HCT116 (cell line): ENCODE measurements around the gene ABHD4. TPM values are rescaled to one million over a fixed set of nuclear protein-coding genes. Genes with fewer than 3 reads are reported as not detected.

Experiments used
- ATAC-seq: fragments of 200-7000 bp; cut with Tn5 transposase; 2 replicates; pipeline ENCODE4 v1.9.1; 2020; ENCODE audit warnings: mild to moderate bottlenecking, moderate library complexity
- BruUV-seq: library from RNA; stranded (reverse); fragments of 400-500 nt; replicated peaks from 2 replicates; lab custom pipeline; 2021; lab: Mats Ljungman, UMichigan
- CTCF ChIA-PET: fragments of 300-600 bp; sonication (Branson Sonifier 250); formaldehyde crosslinking; loops from one replicate; lab custom pipeline; 2021; ENCODE audit warnings: antibody characterized with exemption; lab: Charles Lee
- POLR2A ChIA-PET: fragments of 300-600, 350-600 bp; sonication (Branson Sonifier 250); formaldehyde crosslinking; loops from one replicate; lab custom pipeline; 2021; ENCODE audit warnings: antibody characterized with exemption; lab: Charles Lee
- RAD21 ChIA-PET, 2 experiments: fragments of 300-600 bp; sonication (Branson Sonifier 250); formaldehyde crosslinking; loops; one replicate each; lab custom pipeline; 2023; ENCODE audit warnings: low total read pairs in 2 of 2; ENCODE audit not compliant: uncharacterized antibody in 2 of 2, unreplicated experiment in 2 of 2, low non-redundant PET in 1 of 2; lab: Charles Lee
- DNase-seq: peaks from one replicate; pipeline ENCODE4 v3.0.0-alpha.2; 2010; ENCODE audit warnings: low read depth, low spot score
- H2AFZ ChIP-seq: fragments of 200-600 bp; shearing (Covaris generic), sonication (generic); 2 replicates; pipeline ENCODE4 v1.6.1; 2017; ENCODE audit warnings: low read depth, mixed run types, mixed read lengths, antibody characterized with exemption, low read length; ENCODE audit not compliant: poor library complexity, severe bottlenecking
- H3K27ac ChIP-seq: 2 replicates; pipeline ENCODE4 v1.5.1; 2012; ENCODE audit warnings: low read depth, low read length
- H3K27me3 ChIP-seq: fragments of 200-600 bp; sonication (generic); 2 replicates; pipeline ENCODE4 v1.6.1; 2016; ENCODE audit warnings: mixed run types, low read length, mixed read lengths; ENCODE audit not compliant: insufficient read depth
- H3K36me3 ChIP-seq, 2 experiments: fragments of 200-500 bp in 1 of 2; fragments of 200-600 bp in 1 of 2; sonication (Bioruptor generic) in 1 of 2; sonication (generic) in 1 of 2; 2 replicates each; pipeline versions ENCODE4 v1.5.1 to v1.6.1; 2014 to 2016; ENCODE audit warnings: low read length in 2 of 2, inconsistent platforms in 1 of 2, mixed read lengths in 1 of 2, mixed run types in 1 of 2; ENCODE audit not compliant: insufficient read depth in 2 of 2, control insufficient read depth in 1 of 2
- H3K4me1 ChIP-seq, 2 experiments: fragments of 200-600 bp in 1 of 2; sonication (generic) in 1 of 2; 2 replicates each; pipeline versions ENCODE4 v1.5.1 to v1.6.1; 2012 to 2017; ENCODE audit warnings: low read length in 2 of 2, inconsistent platforms in 1 of 2, mild to moderate bottlenecking in 1 of 2, mixed read lengths in 1 of 2, mixed run types in 1 of 2, moderate library complexity in 1 of 2; ENCODE audit not compliant: insufficient read depth in 2 of 2, control insufficient read depth in 1 of 2
- H3K4me2 ChIP-seq: fragments of 200-600 bp; sonication (generic); 2 replicates; pipeline ENCODE4 v1.6.1; 2017; ENCODE audit warnings: mixed run types, low read length, mixed read lengths
- H3K4me3 ChIP-seq, 2 experiments: fragments of 200-600 bp in 1 of 2; sonication (generic) in 1 of 2; replicated peaks in 1 of 2; 2 replicates each; pipeline ENCODE4 v1.5.1; 2011 to 2016; ENCODE audit warnings: low read length in 2 of 2, control low read depth in 1 of 2, low read depth in 1 of 2, mild to moderate bottlenecking in 1 of 2, mixed read lengths in 1 of 2, mixed run types in 1 of 2
- H3K79me2 ChIP-seq: fragments of 200-600 bp; sonication (generic); 2 replicates; pipeline ENCODE4 v1.6.1; 2017; ENCODE audit warnings: mild to moderate bottlenecking, mixed run types, low read length, moderate library complexity, mixed read lengths; ENCODE audit not compliant: insufficient read depth
- H3K9ac ChIP-seq: fragments of 200-600 bp; sonication (generic); 2 replicates; pipeline ENCODE4 v1.6.1; 2016; ENCODE audit warnings: low read length, mixed read lengths
- H3K9me2 ChIP-seq: fragments of 200-600 bp; sonication (generic), shearing (Covaris generic); 2 replicates; pipeline ENCODE4 v1.6.1; 2017; ENCODE audit warnings: mixed run types, mild to moderate bottlenecking, moderate library complexity; ENCODE audit not compliant: insufficient read depth
- H3K9me3 ChIP-seq, 2 experiments: fragments of 200-500 bp in 1 of 2; fragments of 200-600 bp in 1 of 2; sonication (Bioruptor generic) in 1 of 2; sonication (generic) in 1 of 2; 2 replicates each; pipeline ENCODE4 v1.6.1; 2014 to 2017; ENCODE audit warnings: low read length in 2 of 2, mixed read lengths in 2 of 2, inconsistent platforms in 1 of 2, low read depth in 1 of 2, mild to moderate bottlenecking in 1 of 2, mixed run types in 1 of 2, moderate library complexity in 1 of 2; ENCODE audit not compliant: control insufficient read depth in 1 of 2, insufficient read depth in 1 of 2
- H4K20me1 ChIP-seq: fragments of 200-600 bp; sonication (generic), shearing (Covaris generic); 2 replicates; pipeline ENCODE4 v1.6.1; 2017; ENCODE audit warnings: mixed run types, mild to moderate bottlenecking, moderate library complexity; ENCODE audit not compliant: insufficient read depth
- CEBPB ChIP-seq: IDR thresholded peaks from 2 replicates; pipeline ENCODE4 v1.6.1; 2012; ENCODE audit warnings: low read depth
- ELF1 ChIP-seq: IDR thresholded peaks from 2 replicates; pipeline ENCODE4 v1.6.1; 2012; ENCODE audit warnings: low read depth, borderline replicate concordance
- EZH2 ChIP-seq: fragments of 200-600 bp; sonication (generic); IDR thresholded peaks from 2 replicates; pipeline ENCODE4 v1.6.1; 2017; ENCODE audit warnings: antibody characterized with exemption, mixed run types
- EZH2phosphoT487 ChIP-seq: fragments of 200-600 bp; IDR thresholded peaks from 2 replicates; pipeline ENCODE4 v1.6.1; 2018; ENCODE audit warnings: antibody characterized with exemption, borderline replicate concordance
- FOSL1 ChIP-seq: IDR thresholded peaks from 2 replicates; pipeline ENCODE4 v1.6.1; 2012; ENCODE audit warnings: low read depth
- POLR2AphosphoS5 ChIP-seq: IDR thresholded peaks from 2 replicates; pipeline ENCODE4 v1.6.1; 2011; ENCODE audit warnings: mild to moderate bottlenecking, low read depth, low read length, moderate library complexity
- SRF ChIP-seq: IDR thresholded peaks from 2 replicates; pipeline ENCODE4 v1.6.1; 2012; ENCODE audit warnings: low read depth
- YY1 ChIP-seq: IDR thresholded peaks from 2 replicates; pipeline ENCODE4 v1.6.1; 2011; ENCODE audit warnings: low read length, low read depth, moderate library complexity, mild to moderate bottlenecking; ENCODE audit not compliant: insufficient replicate concordance; ENCODE audit errors: extremely low read depth
- ZFX ChIP-seq: fragments of 450-650 bp; IDR thresholded peaks from 2 replicates; pipeline ENCODE4 v1.6.1; 2017
- ZNF274 ChIP-seq: fragments of 200-500 bp; sonication (Bioruptor generic); IDR thresholded peaks from 2 replicates; pipeline ENCODE4 v1.6.1; 2014; ENCODE audit warnings: mild to moderate bottlenecking, low read depth, low read length, inconsistent platforms
- intact Hi-C: fragments of 100-400 bp; cut with micrococcal nuclease; formaldehyde crosslinking; loops from 2 replicates; pipeline ENCODE4 v1.10.0; 2022
- total RNA-seq: library from RNA; stranded (reverse); gene quantifications from one replicate; pipeline ENCODE4 v1.2.1, GENCODE V29; 2021; ENCODE audit not compliant: unreplicated experiment
- TF ChIP-seq, protein P1 (sequence below): IDR thresholded peaks from 2 replicates; pipeline ENCODE4 v1.6.1; 2012
- TF ChIP-seq, protein P2 (sequence below): IDR thresholded peaks from 2 replicates; pipeline ENCODE4 v1.6.1; 2011; ENCODE audit warnings: mild to moderate bottlenecking, low read length, moderate library complexity; ENCODE audit not compliant: insufficient replicate concordance; ENCODE audit errors: extremely low read depth
- TF ChIP-seq, protein P3 (sequence below): IDR thresholded peaks from 2 replicates; pipeline ENCODE4 v1.6.1; 2012

Gene ABHD4
- total RNA-seq, 1 experiment from 2014 or later: 9.4 TPM

DNA sequence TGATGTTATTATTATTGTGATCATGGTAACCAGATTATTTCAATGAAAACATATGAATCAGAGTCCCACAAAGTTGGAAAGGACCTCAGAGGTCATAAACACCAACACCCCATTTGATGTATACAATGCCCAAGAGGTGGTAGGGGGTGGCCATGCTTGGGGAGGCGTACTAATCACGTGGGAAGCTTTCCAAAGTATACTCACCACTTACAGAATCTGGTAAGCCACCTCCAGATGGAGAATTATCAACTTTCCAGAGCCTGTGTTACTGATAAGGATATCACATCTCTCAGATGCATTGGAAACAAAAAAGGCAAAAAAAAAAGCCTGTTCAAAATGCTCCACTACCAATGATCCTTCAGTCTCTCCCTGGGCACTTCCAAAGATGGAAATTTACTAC is 17.5 kb upstream of the ABHD4 start (continued):
- TF ChIP-seq CEBPB: no peak
- TF ChIP-seq, protein P1, sequence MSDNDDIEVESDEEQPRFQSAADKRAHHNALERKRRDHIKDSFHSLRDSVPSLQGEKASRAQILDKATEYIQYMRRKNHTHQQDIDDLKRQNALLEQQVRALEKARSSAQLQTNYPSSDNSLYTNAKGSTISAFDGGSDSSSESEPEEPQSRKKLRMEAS: no peak
- TF ChIP-seq ELF1: no peak
- TF ChIP-seq FOSL1: no peak
- no peak for TF ChIP-seq POLR2AphosphoS5

DNA sequence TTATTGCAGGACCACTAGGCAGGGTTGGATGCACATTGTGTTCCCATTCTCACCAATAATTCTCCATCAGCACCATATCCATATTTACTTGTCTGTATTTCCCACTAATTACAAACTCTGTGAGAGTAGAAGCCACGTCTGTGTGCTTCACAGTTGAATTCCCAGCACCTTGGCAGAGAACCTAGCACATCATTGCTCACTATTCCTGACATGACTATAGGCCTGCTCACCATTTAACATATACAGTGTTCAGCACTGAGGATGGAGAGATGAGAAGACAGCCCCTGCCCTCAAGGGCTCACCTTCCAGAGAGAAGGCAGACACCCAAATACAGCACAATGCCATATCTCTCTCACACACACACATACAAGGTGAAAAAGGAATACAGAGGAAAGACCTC is 14.1 kb upstream of the ABHD4 start:
- Histone ChIP-seq H3K9me2 (no peaks in the 10 kb centered on the region), H3K79me2 (peaks cover 94% of the 10 kb centered on the region), H2AFZ (no peak overlapping the region), H4K20me1 (peaks cover 4% of the 10 kb centered on the region; the same call in 1 of the 2 replicates), H3K9ac (no peak overlapping the region), H3K4me2 (no peak overlapping the region), H3K4me3 (no peak overlapping the region), H3K36me3 (peaks cover 0 to 5% of the 10 kb centered on the region in 2 experiments; a peak in 1 of 4 replicates), H3K27me3 (no peaks in the 10 kb centered on the region), H3K9me3 (no peaks in the 10 kb centered on the region), H3K4me1 (peaks cover 2 to 9% of the 10 kb centered on the region in 2 experiments; a peak in 2 of 4 replicates), H3K27ac (no peak overlapping the region)
- POLR2A ChIA-PET: interaction anchor here (0.9 kb wide), 1 partner anchor 69 kb away, joined by 3 read pairs; no protein-coding TSS in a partner anchor
- ATAC-seq: no peak
- no peak for TF ChIP-seq EZH2phosphoT487
- TF ChIP-seq, protein P2, sequence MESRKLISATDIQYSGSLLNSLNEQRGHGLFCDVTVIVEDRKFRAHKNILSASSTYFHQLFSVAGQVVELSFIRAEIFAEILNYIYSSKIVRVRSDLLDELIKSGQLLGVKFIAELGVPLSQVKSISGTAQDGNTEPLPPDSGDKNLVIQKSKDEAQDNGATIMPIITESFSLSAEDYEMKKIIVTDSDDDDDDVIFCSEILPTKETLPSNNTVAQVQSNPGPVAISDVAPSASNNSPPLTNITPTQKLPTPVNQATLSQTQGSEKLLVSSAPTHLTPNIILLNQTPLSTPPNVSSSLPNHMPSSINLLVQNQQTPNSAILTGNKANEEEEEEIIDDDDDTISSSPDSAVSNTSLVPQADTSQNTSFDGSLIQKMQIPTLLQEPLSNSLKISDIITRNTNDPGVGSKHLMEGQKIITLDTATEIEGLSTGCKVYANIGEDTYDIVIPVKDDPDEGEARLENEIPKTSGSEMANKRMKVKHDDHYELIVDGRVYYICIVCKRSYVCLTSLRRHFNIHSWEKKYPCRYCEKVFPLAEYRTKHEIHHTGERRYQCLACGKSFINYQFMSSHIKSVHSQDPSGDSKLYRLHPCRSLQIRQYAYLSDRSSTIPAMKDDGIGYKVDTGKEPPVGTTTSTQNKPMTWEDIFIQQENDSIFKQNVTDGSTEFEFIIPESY: no peak
- no peak for TF ChIP-seq YY1
- no peak for TF ChIP-seq ZNF274
- no peak for TF ChIP-seq EZH2
- TF ChIP-seq FOSL1: no peak
- TF ChIP-seq CEBPB: no peak
- TF ChIP-seq ELF1: no peak
- TF ChIP-seq SRF: no peak
- TF ChIP-seq, protein P3, sequence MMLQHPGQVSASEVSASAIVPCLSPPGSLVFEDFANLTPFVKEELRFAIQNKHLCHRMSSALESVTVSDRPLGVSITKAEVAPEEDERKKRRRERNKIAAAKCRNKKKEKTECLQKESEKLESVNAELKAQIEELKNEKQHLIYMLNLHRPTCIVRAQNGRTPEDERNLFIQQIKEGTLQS: no peak
- TF ChIP-seq ZFX: no peak
- intact Hi-C loops: no loop called here
- DNase-seq: no peak
- RAD21 ChIA-PET: no interaction called here
- CTCF ChIA-PET: interaction anchor here (1.5 kb wide), 1 partner anchor 14 kb away, joined by 3 read pairs; no protein-coding TSS in a partner anchor
- BruUV-seq: no TSS peak
